IMR-90 (cell line): ENCODE measurements around the gene PARVB.

Source experiments
- POLR2A ChIP-seq: IDR thresholded peaks from 2 replicates; pipeline ENCODE4 v1.6.1; 2012; ENCODE audit warnings: mild to moderate bottlenecking, low read depth, low read length
- TF ChIP-seq, protein P1 (sequence below): conservative IDR thresholded peaks from 2 replicates; pipeline ENCODE4 v1.5.1; 2012; ENCODE audit warnings: mild to moderate bottlenecking, low read depth, low read length, improper control_type of control experiment

DNA sequence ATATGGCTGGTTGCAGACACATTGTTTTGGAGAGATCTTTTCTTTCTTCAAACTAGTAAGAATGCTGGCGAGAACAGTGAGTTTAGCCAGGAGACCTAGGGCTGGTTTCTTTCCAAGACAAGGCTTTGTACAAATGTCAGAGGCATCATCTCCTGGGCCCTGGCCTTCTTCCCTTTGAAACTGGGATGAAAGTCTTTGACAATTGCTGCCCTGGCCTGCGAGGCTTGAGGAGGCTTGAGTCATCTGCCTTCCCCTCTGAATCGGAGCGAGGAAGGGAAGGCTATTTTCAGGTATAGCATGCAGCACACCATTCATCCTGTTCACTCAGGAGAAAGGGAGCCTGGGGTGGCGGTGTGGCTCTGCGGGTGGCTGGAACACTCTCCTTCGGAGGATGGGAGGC lies 135.1 kb downstream of the PARVB start:
- TF ChIP-seq, protein P1, sequence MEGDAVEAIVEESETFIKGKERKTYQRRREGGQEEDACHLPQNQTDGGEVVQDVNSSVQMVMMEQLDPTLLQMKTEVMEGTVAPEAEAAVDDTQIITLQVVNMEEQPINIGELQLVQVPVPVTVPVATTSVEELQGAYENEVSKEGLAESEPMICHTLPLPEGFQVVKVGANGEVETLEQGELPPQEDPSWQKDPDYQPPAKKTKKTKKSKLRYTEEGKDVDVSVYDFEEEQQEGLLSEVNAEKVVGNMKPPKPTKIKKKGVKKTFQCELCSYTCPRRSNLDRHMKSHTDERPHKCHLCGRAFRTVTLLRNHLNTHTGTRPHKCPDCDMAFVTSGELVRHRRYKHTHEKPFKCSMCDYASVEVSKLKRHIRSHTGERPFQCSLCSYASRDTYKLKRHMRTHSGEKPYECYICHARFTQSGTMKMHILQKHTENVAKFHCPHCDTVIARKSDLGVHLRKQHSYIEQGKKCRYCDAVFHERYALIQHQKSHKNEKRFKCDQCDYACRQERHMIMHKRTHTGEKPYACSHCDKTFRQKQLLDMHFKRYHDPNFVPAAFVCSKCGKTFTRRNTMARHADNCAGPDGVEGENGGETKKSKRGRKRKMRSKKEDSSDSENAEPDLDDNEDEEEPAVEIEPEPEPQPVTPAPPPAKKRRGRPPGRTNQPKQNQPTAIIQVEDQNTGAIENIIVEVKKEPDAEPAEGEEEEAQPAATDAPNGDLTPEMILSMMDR, result no peak
- TF ChIP-seq POLR2A, result no peak
